Neural progenitor cell (in vitro differentiated cells): ENCODE data around the gene RUBCN. TPM values are rescaled to one million over a fixed set of nuclear protein-coding genes. Genes with fewer than 3 reads are reported as not detected.

ENCODE experiments used
- DNase-seq: peaks from one replicate; pipeline ENCODE4 v3.0.0-alpha.2; 2016; ENCODE audit warnings: low spot score
- H2AFZ ChIP-seq: fragments of 200-600 bp; sonication (generic); replicated peaks from 2 replicates; pipeline ENCODE4 v1.6.1; 2016; ENCODE audit warnings: antibody characterized with exemption
- H3F3A ChIP-seq: fragments of 200-600 bp; sonication (generic); 2 replicates; pipeline ENCODE4 v1.6.1; 2016; ENCODE audit warnings: antibody characterized with exemption, low read depth
- H3K27ac ChIP-seq: fragments of 200-600 bp; sonication (generic); 2 replicates; pipeline ENCODE4 v1.5.1; 2016; ENCODE audit warnings: mild to moderate bottlenecking
- H3K27me3 ChIP-seq: fragments of 200-600 bp; sonication (generic); 2 replicates; pipeline ENCODE4 v1.6.1; 2016; ENCODE audit warnings: mild to moderate bottlenecking, moderate library complexity
- H3K36me3 ChIP-seq: fragments of 200-600 bp; sonication (generic); 2 replicates; pipeline ENCODE4 v1.5.1; 2016
- H3K4me1 ChIP-seq: fragments of 200-600 bp; sonication (generic); 2 replicates; pipeline ENCODE4 v1.6.1; 2016; ENCODE audit warnings: mixed run types
- H3K4me2 ChIP-seq: fragments of 200-600 bp; sonication (generic); 2 replicates; pipeline ENCODE4 v1.6.1; 2016
- H3K4me3 ChIP-seq: fragments of 200-600 bp; sonication (generic); 2 replicates; pipeline ENCODE4 v1.5.1; 2016
- H3K79me2 ChIP-seq: fragments of 200-600 bp; sonication (generic); 2 replicates; pipeline ENCODE4 v1.6.1; 2016; ENCODE audit warnings: low read depth
- H3K9ac ChIP-seq: fragments of 200-600 bp; sonication (generic); 2 replicates; pipeline ENCODE4 v1.6.1; 2016
- H3K9me3 ChIP-seq: fragments of 200-600 bp; sonication (generic); 2 replicates; pipeline ENCODE4 v1.5.1; 2016; ENCODE audit warnings: low read depth
- H4K20me1 ChIP-seq: fragments of 200-600 bp; sonication (generic); 2 replicates; pipeline ENCODE4 v1.6.1; 2016; ENCODE audit warnings: low read depth
- H3K27ac Mint-ChIP-seq: 3 replicates; pipeline ENCODE4 v1.8.0; 2021; ENCODE audit warnings: mixed read lengths
- H3K27me3 Mint-ChIP-seq: 2 replicates; pipeline ENCODE4 v1.8.0; 2022; ENCODE audit warnings: low read depth, mild to moderate bottlenecking, inconsistent platforms, moderate library complexity, mixed read lengths; ENCODE audit not compliant: insufficient read depth
- H3K36me3 Mint-ChIP-seq: 3 replicates; pipeline ENCODE4 v1.8.0; 2021; ENCODE audit warnings: mixed read lengths
- H3K4me1 Mint-ChIP-seq: 3 replicates; pipeline ENCODE4 v1.8.0; 2021; ENCODE audit warnings: mixed read lengths
- H3K4me3 Mint-ChIP-seq: 3 replicates; pipeline ENCODE4 v1.8.0; 2021; ENCODE audit warnings: mild to moderate bottlenecking, moderate library complexity, mixed read lengths
- H3K9me3 Mint-ChIP-seq: 3 replicates; pipeline ENCODE4 v1.8.0; 2020; ENCODE audit warnings: mixed read lengths
- EZH2 ChIP-seq: fragments of 200-600 bp; sonication (generic); IDR thresholded peaks from 2 replicates; pipeline ENCODE4 v1.6.1; 2017; ENCODE audit warnings: antibody characterized with exemption, mild to moderate bottlenecking, moderate library complexity
- EZH2phosphoT487 ChIP-seq: fragments of 200-600 bp; sonication (generic); IDR thresholded peaks from 2 replicates; pipeline ENCODE4 v1.6.1; 2017; ENCODE audit warnings: antibody characterized with exemption
- total RNA-seq: library from RNA; depleted of rRNA; stranded (reverse); fragments of >200 nt; gene quantifications from 2 replicates; pipeline ENCODE4 v1.2.3, GENCODE V29; 2015; ENCODE audit warnings: low replicate concordance
- TF ChIP-seq, protein P1 (sequence below): fragments of 200-600 bp; sonication (generic); IDR thresholded peaks from 2 replicates; pipeline ENCODE4 v1.5.1; 2017; ENCODE audit warnings: antibody characterized with exemption, mild to moderate bottlenecking

RUBCN gene
- total RNA-seq, 1 donor from 2014 or later: 6.4 TPM

DNA sequence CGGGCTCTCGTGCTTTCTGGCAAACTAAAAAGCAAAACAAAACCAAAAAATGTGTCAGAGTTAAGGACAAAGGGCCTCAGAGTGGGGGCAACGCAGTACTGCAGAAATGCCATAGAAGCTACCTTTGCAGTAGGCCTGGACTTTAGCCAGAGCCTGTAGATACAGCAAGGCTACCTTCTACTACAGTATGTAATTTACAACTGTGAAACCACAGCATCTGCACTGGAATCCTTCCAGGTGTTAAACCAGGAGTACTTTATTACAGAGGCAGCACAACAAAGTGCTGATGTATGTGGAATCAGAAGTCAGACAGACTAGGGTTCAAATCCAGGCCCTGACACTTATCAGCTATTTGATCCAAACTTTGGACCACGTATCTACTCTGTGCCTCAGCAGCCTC lies 34.9 kb downstream of the RUBCN start:
- TF ChIP-seq EZH2 (no peak), EZH2phosphoT487 (no peak)
- TF ChIP-seq, protein P1, sequence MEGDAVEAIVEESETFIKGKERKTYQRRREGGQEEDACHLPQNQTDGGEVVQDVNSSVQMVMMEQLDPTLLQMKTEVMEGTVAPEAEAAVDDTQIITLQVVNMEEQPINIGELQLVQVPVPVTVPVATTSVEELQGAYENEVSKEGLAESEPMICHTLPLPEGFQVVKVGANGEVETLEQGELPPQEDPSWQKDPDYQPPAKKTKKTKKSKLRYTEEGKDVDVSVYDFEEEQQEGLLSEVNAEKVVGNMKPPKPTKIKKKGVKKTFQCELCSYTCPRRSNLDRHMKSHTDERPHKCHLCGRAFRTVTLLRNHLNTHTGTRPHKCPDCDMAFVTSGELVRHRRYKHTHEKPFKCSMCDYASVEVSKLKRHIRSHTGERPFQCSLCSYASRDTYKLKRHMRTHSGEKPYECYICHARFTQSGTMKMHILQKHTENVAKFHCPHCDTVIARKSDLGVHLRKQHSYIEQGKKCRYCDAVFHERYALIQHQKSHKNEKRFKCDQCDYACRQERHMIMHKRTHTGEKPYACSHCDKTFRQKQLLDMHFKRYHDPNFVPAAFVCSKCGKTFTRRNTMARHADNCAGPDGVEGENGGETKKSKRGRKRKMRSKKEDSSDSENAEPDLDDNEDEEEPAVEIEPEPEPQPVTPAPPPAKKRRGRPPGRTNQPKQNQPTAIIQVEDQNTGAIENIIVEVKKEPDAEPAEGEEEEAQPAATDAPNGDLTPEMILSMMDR: no peak
- Histone ChIP-seq H4K20me1 (no peaks in the 10 kb centered on the region), H3K4me2 (no peak overlapping the region), H3K4me3 (no peak overlapping the region), H3K27me3 (no peaks in the 10 kb centered on the region), H3K9me3 (no peaks in the 10 kb centered on the region), H3K79me2 (no peaks in the 10 kb centered on the region), H3K36me3 (no peaks in the 10 kb centered on the region), H2AFZ (no peak overlapping the region), H3K4me1 (no peaks in the 10 kb centered on the region), H3F3A (no peaks in the 10 kb centered on the region), H3K27ac (no peak overlapping the region), H3K9ac (no peak overlapping the region)
- Mint-ChIP-seq H3K36me3 (peaks cover 36% of the 10 kb centered on the region), H3K27ac (no peak overlapping the region), H3K27me3 (peaks cover 2% of the 10 kb centered on the region), H3K9me3 (no peaks in the 10 kb centered on the region), H3K4me3 (no peak overlapping the region), H3K4me1 (no peaks in the 10 kb centered on the region)
- no peak for DNase-seq

DNA sequence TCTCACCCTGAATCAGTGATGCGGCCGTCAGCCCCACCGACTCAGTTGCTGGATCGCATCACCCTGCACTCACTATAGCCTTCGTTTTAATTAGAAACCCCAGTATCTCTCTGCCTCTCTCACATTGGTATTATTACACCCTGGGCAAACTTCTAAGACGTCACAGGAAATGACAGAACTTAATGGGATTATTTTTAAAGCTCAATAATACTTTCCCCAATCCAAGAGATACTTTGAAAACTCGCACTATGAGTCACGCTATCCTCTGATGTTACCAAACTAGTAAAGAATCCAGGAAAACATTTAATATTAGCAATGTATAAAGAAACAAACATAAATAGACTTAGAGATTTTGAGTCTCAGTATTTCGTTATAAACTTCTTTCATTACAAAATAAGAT lies 36.6 kb downstream of the RUBCN start:
- no peaks in the 10 kb centered on the region for H3F3A ChIP-seq
- no peaks in the 10 kb centered on the region for H3K9me3 ChIP-seq
- no peak overlapping the region for H3K27ac ChIP-seq
- H2AFZ ChIP-seq: no peak overlapping the region
- no peak overlapping the region for H3K27ac Mint-ChIP-seq
- peaks cover 2% of the 10 kb centered on the region for H3K27me3 Mint-ChIP-seq
- H3K36me3 ChIP-seq: no peaks in the 10 kb centered on the region
- H3K36me3 Mint-ChIP-seq: peaks cover 46% of the 10 kb centered on the region
- H3K4me1 ChIP-seq: no peaks in the 10 kb centered on the region
- H3K4me3 ChIP-seq: no peak overlapping the region
- no peaks in the 10 kb centered on the region for H3K27me3 ChIP-seq
- H3K4me2 ChIP-seq: no peak overlapping the region
- no peak overlapping the region for H3K9ac ChIP-seq
- no peaks in the 10 kb centered on the region for H3K9me3 Mint-ChIP-seq
- no peak overlapping the region for H3K4me3 Mint-ChIP-seq
- no peaks in the 10 kb centered on the region for H3K79me2 ChIP-seq
- no peaks in the 10 kb centered on the region for H3K4me1 Mint-ChIP-seq
- TF ChIP-seq, protein P1: no peak
- TF ChIP-seq EZH2phosphoT487: no peak
- no peak for TF ChIP-seq EZH2
- no peak for DNase-seq
- H4K20me1 ChIP-seq: no peaks in the 10 kb centered on the region

DNA sequence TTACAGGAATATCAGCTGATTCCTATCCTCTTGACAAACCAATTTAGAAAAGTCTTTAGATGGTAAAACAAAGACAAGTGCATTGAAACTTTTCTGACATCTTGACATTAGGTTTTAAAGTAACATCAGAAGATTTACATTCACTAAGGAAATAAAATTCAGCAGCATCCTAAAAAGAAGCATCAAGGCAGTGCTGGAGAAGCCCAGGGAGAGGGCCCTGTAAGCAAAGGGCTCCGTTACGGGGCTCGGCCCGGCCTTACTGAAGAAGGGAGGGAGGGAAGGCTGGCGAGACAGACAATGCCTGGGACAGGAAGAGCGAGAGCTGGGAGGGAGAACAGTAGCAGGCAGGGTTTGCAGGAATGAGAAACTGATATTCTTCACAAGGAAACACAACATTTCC lies 39.3 kb downstream of the RUBCN start:
- H3K4me1 Mint-ChIP-seq: no peaks in the 10 kb centered on the region
- TF ChIP-seq EZH2phosphoT487 (no peak), EZH2 (no peak)
- TF ChIP-seq, protein P1: no peak
- H4K20me1 ChIP-seq: no peaks in the 10 kb centered on the region
- no peak overlapping the region for H3K4me2 ChIP-seq
- H3K27me3 ChIP-seq: no peaks in the 10 kb centered on the region
- H3K4me3 ChIP-seq: no peak overlapping the region
- no peaks in the 10 kb centered on the region for H3F3A ChIP-seq
- H3K27ac Mint-ChIP-seq: no peak overlapping the region
- H3K4me1 ChIP-seq: no peaks in the 10 kb centered on the region
- no peak overlapping the region for H3K27ac ChIP-seq
- no peaks in the 10 kb centered on the region for H3K79me2 ChIP-seq
- no peak overlapping the region for H3K4me3 Mint-ChIP-seq
- H3K9ac ChIP-seq: no peak overlapping the region
- no peaks in the 10 kb centered on the region for H3K9me3 ChIP-seq
- DNase-seq: no peak
- H3K27me3 Mint-ChIP-seq: peaks cover 2% of the 10 kb centered on the region
- H3K9me3 Mint-ChIP-seq: no peaks in the 10 kb centered on the region
- no peaks in the 10 kb centered on the region for H3K36me3 ChIP-seq
- H2AFZ ChIP-seq: no peak overlapping the region
- H3K36me3 Mint-ChIP-seq: peaks cover 50% of the 10 kb centered on the region

DNA sequence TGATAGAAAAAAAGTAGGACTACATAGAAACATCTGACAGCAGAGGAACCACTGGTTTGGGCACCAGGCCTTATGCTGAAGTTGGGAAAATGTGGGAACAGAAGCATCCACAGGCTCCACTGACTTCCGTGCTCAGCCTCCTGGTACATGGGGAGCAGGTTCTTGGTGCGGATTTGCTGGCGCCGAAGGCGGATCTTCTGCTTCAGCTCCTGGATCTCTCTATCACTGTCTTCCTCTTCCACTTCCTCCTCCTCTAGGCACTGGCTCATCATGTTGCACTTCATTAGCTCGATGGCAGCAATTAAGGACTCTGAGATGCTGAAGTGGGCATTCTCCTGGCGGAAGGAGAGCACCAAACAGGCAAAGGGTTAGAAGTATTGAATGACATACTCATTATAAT lies 42.5 kb downstream of the RUBCN start:
- Histone ChIP-seq H2AFZ (no peak overlapping the region), H3K4me3 (no peak overlapping the region), H3K4me2 (no peak overlapping the region), H3K79me2 (no peaks in the 10 kb centered on the region), H3K36me3 (no peaks in the 10 kb centered on the region), H3K27me3 (no peaks in the 10 kb centered on the region), H3K27ac (no peak overlapping the region), H4K20me1 (no peaks in the 10 kb centered on the region), H3K4me1 (no peaks in the 10 kb centered on the region), H3K9me3 (no peaks in the 10 kb centered on the region), H3F3A (no peaks in the 10 kb centered on the region), H3K9ac (no peak overlapping the region)
- Mint-ChIP-seq H3K27me3 (peaks cover under 1% of the 10 kb centered on the region), H3K4me1 (no peaks in the 10 kb centered on the region), H3K27ac (no peak overlapping the region), H3K9me3 (no peaks in the 10 kb centered on the region), H3K36me3 (peaks cover 43% of the 10 kb centered on the region), H3K4me3 (no peak overlapping the region)
- DNase-seq: no peak
- TF ChIP-seq, protein P1: no peak
- TF ChIP-seq EZH2phosphoT487 (no peak), EZH2 (no peak)
